Activated CD8-positive, alpha-beta memory T cell treated with anti-CD3 and anti-CD28 coated beads for 4 hours (primary cell): Measurements from ENCODE around the gene SLC7A10.

ENCODE experiments used
- DNase-seq, 2 donors: peaks; one replicate each; pipeline ENCODE4 v3.0.0-alpha.2; 2020; ENCODE audit warnings: low read depth in 2 of 2

Gene SLC7A10

DNA sequence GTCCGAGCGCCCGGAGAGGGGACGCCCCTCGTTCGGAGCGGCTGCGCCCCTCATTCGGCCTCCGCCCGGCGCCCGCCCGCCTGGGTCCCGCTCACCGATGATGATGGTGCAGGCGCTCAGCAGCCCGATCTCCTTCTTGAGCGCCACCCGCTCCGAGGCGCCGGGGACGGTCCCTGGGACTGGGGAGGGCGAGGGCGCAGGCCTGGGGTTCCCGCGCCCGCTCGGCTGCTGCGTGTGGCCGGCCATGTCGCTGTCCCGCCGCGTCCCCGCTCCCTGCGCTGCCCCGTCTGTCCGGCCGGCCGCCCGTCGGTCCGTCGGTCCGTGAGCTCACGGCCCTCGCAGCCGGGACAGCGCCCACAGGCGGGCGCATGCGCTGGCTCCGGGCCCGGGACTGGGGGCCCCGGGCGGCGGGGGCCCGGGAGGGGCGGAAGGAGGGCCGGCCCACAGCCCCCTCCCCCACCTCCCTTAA lies at the start of gene SLC7A10:
TSS of gene SLC7A10 (minus strand) at position 393 of the 469 bp plus-strand sequence. CDS start at position 246, 147 bp downstream.
- no peak for DNase-seq

DNA sequence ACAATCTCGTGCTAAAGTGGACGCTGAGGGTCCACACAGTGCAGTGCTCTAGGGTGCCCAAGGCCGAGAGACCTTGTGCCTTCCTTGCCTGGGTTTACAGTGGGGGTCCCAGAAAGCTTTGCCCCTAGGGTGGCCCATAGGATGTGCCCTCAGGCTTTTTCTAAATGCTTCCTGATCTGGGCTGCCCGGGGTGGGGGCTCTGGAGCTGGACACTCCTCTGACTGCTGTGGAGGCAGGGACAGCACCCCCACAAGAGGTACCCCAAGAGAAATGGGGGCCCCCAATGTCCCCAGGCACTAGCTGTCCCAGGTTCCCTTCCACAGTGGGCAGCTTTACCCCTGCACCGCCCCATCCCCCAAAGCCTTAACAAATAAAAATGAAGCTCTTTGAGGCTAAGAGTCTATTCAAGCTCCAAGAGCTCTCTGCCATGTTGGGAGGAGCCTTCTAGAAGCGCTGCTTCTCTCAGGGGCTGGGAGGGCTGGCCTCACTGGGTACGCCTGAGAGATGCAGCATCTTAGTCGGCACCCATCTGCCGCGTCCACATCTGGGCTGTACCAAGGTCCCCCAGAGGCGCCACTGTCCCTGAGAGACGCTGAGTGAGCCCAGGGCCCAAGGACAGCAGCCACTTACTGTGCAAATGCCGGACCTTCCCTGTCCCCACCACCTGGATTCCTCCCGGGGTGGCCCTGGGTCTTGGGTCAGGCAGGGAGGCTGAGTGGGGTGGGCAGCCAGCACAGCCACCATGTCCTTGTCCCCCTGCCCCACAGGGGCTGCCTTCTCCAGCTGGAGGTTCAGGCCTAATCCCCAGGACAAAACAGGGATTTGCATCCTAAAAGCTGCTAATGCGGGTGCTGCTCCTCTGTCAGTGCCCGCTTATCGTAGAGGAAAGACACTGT lies 49.3 kb upstream of the SLC7A10 start:
- DNase-seq = no peak

DNA sequence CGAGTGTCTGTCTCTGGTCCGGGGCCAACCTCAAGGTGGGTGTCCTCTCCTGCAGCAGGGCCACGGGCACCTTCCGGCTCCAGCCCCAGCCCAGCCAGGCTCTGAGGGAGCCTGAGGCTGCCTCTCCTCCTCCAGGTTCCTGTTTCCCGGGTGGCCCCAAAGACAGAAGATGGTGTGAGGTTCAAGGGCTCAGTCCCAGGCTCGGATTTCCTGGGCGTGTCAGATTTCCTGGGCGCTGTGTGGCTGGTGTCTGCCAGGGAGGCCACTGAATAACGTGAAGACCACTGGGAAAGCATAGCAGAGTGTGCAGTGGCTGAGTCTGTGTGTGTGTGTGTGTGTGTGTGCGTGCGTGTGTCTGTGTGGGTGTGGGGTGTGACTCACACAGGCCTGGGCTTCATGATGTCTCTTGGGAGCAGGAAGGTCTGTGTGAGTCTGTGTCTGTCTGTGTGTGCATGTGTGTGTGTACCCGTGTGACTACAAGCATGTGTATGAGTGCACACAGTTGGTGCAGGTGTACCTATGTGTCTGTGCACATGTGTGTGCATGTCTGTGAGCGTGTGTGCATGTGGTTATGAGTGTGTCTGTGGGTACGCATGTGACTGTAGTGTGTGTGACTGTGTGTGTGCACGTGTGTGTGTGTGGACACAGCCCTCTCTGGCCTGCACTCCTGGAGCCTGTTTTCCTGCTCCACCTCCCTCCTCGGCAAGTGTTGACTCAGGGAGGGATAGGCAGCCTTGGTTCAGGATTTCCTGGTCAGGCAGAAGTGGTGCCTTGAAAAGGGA lies 48.4 kb upstream of the SLC7A10 start:
- no peak for DNase-seq

DNA sequence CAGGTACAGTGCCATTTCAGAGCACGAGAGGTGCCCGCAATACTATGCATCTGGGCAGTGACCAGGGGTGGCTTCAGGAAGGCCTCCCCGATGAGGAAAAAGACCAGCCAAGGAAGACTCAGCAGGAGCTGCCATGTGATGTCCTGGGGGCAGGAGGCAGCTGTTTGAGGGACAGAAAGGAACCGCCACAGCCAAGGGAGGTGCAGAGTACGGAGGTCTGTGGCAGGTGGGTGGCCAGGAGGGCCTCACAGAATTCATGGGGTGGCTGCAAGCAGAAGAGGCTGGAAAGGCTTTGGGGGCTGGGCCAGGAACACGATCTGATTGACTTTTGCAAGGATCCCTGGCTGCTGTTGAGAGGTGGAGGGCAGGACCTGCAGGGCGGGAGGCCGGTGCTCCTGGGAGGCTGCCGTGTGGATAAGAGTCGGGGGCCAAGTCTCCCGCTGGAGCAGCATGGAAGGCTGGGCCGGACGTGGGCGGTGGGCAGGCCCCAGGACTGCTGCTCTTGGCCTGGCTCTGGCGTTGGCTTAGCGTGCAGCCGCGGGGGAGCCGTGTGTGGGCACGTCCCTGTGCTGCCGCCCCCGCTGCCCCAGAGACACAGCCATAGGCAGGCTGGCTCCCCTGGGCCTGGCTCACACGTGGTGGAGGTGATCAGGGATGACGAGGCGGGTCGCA lies 47.6 kb upstream of the SLC7A10 start:
- DNase-seq = no peak

DNA sequence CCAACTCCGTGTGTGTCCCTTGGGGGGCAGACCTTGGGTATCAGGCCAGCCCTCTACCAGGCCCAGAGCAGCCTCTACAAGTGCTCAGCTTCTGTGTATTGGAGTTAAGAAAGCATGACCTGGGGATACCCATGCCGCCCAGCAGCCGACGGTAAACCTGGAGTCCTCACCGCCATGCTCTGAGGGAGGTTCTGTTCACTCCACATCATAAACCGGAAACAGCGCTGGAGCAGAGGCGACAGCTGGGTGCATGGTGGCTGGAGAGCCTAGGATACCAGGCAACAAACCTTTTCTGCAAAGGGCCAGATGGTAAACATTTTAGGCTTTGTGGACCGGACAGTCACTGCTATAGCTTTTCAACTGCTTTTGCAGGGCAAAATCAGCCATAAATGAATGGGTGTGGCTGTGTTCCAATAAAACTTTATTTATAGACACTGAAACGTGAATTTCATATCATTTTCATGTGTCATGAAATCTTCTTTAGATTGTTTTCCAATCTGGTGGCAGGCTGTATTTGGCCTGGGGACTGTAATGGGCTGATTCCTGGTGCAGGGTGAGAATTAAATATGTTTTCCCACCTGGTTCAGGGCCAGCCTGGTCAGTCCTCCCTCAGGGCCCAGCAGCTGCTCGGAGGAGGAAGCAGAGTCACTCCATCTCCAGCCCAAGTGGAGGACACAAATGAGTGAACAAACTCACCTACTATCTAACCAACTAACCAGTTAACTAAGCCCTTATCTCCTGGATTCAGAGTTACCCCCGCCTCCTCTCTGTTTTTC lies 45.8 kb upstream of the SLC7A10 start:
- DNase-seq = no peak

DNA sequence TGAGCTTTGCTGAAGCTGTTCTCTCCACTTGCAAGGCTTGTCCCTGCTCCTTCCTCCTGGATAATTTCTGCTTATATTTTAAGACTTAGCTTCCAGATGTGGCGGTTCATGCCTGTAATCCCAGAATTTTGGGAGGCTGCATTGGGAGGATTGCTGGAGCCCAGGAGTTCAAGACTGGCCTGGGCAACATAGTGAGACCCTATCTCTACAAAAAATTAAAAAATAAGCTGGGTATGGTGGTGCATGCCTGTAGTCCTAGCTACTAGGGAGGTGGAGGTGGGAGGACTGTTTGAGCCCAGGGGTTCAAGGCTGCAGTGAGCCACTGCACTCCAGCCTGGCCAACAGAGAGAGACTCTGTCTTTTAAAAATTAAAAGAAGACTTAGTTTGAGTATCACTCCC lies 45.1 kb upstream of the SLC7A10 start:
- no peak for DNase-seq

DNA sequence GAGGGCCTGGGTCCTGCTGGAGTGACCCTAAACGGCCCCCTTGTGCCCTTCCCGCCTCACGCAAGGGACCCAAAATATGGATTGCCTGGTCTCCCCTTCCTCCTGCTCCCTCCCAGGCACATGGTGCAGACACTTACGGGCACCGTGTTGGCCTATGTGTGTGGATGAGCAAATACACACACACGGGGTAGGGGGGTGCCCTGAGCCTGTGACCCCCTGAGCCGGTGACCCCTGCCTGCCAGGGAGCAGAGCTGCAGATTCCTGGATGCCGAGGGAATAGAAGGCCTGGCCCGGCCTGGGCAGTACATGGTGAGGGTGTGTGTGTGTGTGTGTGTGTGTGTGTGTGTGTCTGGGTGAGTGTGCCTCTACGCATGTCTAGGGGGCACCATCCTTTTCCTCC lies 43.4 kb upstream of the SLC7A10 start:
- DNase-seq = no peak

DNA sequence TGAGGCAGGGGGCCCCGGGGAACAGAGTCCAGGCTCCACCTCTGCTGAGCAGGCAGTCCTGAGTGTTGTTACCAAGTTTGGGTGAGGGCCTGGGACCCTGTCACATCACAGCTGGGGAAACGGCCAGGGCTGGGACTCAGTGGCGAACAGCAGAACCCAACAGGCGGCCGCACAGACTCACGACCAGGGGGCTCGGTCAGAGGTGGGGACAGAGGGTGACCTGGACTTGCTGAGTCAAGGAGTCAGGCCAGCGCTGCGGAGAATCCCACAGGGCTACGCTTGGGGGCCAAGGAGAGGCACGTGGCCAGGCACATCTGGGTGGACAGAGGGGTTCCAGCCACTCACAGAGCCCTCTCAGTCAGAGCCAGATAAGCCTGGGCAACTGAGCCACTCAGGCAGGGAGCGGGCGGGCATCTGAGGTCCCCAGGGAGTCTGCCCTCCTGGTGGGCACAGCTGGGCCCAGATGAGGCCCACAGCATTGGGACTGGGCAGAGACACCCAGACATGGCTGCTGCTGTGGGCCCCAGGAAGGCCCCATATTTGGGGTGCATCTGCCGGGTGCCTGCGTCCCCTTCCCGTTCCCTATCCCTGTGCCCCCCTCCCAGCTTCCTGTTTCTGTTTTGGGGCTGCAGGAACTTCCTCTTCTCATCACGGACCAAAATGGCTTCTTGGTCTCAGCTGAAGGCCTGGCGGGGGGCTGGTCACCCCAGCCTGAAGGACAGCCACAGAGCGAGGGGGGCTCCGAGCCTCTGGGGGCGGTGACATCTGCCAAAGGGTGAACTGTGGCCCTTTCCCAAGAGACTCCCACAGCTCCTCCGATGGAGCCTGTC lies 42.7 kb upstream of the SLC7A10 start:
- DNase-seq = no peak

DNA sequence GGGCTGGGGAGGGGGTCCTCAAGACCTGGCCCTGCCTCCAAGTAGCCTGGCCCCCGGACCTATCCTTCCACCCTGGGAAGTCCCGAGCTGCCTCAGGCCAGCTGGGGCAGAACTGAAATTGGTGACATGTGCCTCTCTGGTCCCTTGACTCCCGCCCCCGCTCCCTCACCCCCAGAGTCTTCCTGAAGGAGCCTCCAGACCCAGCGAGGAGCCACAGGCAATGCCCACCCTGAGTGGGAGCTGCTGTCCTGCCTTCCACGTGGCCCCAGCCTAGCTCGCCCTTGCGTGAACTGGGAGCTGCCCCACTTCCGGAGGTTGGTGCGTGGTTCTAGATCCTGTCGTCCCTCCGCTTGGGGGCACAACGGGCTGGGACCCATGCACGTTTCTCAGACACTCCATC lies 42.1 kb upstream of the SLC7A10 start:
- no peak for DNase-seq

DNA sequence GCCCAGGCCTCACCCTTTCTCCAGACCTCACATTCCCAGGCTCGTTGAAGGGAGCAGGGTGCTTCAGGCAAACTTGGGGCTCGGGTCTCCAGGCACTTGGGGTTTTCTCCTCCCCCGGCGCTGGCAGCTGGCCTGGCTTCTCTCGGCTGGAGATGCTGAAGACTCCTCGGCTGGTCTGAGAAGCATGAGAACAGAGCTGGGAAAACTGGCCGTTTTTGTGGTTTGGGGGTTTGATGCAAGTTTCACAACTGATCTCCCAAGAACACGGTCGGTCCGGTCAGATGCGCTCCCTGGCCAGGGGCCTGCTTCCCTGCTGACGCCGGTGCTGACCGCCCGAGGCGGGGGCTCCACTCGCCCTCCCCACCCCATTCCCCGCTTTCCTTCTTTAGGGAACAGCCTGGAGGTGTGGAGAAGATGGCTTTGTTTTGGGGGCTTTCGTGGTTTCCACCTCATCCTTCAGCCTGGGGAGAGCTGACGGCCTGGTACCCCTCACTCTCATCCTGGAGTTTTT lies 41.4 kb upstream of the SLC7A10 start:
- no peak for DNase-seq

DNA sequence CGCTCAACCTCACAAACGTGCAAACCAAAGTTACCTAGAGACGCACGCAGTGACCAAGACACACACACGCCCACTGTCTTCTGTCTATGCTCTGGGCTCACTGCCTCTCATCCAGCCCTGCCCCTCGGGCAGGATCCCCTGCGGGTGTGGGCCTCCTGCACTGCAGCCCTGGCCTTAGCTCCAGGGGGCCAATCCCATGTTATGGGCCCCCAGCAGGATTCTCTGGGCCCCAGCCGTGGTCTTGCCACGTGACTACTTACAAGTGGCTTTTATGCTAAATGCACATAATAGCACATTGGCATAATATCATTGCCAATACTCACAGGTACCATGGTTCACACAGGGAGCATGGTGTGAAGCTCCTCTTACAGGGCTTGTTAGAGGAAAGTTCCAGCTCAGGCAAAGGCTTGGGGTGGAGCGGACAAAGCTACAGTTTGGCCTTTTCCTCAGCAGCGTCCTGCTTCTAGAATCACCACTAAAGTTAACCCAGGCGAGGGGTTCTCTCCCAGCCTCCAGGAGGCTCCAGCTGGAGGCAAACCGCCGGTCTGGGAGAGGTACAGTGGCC lies 39.3 kb upstream of the SLC7A10 start:
- DNase-seq = no peak

DNA sequence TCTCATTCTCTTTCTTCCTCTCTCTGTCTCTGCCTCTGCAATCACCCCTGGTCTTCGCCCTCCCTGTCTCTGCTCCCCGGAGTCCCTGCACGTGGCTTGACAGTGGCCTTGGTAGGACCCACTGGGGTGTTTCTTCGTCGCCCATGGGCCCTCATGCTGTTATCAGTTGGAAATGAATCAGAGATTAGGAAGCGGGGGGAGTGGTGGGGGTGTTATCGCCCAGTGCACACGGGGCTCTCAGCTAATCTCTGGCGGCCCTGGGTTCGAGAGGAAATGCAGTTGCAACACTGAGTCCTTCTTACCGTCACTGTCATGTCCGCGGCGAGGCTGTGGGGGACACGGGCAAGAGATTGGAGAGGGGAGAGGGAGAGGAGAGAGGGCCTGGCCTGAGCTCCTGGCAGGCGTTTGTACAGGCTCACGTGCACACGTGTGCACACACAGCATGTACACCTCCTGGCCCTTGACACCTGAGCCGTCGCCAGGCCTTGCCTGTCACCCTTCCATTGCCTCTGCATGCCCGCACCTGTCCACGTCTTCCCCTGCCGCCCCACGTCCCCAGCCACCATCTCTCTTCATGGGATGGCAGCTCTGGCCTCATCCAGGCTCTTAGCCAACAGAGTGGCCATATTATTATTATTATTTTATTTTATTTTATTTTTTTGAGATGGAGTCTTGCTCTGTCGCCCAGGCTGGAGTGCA lies 37.8 kb upstream of the SLC7A10 start:
- DNase-seq = no peak

DNA sequence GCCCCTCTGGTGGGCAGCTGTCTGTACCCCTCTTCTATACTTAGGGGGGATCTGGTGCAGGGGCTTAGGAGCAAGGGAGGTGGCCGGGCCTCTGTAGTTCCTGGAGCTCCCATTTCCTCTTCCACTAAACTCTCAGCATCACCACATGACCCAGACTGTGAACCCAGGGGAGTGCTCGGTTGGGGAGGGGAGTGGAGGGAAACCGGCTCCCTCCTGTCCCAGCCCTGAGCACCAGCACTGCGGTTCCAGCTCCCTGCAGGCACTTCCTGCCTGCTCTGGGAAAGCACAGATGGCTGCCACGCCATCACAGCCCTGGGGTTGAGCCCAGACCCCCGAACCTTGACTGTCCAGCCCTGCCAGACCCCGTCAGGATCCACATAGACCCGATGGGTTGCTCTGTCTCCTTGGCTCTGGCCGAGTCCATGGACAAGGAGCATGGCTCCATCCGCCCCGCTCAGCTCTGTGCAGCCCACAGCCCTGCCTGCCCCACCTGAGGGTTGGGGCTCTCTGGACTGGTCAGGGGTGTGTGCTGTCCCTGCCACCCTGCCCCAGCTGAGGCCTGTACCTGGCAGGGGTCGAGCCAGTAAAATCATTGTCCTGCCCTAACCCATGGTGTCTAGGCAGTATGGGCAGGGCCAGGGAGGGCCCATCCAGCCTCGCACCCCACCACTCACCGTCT lies 36.0 kb upstream of the SLC7A10 start:
- no peak for DNase-seq

DNA sequence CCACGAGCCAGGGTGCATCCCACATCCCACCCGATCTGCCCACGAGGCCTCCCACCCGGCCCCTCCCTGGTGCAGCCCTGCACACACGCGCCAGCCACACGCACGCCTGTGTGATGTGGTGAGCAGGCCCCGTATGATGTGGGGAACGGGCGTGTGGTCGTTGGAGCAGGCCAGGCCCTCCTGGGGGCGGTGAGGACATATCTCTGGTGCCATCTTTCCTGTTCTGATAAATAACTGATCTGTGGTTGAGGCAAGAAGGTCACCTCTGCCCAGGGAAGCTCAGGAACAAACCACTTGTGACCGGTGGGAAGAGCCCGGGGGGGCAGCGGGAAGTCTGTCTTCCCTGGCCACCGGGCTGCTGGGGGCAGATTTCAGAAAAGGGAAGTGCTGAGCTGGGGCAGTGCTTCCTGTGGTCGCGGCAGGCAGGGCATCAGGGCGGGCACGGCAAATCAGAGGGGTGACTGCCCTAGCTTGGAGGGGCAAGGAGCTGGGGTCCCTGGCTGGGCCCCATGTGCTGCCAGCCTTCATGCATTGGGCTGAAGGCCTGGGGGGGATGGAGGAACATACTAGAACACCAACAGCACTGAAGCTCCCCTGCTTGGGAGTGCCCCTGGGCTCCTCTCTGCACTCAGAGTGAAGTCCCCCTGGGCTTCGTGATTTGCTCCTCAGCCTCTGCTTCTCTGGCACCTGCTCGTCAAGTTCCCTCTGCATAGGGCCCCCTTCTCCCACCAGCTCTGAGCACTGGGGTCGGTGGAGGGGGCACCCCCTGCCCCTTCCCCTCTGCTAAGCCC lies 35.2 kb upstream of the SLC7A10 start:
- no peak for DNase-seq

DNA sequence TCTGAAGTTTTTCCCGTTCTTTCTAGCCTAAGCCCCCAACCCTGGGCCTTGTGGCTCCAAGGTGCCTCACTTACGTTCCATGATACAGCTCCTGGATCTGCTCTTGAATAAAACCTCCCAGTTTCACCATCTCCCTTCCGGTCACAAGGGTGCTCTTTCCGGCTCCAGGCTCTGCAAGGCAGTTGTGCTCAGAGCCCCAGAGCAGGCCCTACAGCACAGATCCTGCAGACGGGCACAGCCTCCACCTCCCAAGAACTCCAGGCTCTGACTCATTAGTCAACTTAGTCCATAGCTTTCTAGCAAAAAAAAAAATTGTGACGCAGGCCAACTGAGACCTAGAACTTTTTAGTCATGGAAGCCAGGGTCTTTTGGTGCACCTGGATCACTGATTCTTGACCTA lies 33.9 kb upstream of the SLC7A10 start:
- no peak for DNase-seq

DNA sequence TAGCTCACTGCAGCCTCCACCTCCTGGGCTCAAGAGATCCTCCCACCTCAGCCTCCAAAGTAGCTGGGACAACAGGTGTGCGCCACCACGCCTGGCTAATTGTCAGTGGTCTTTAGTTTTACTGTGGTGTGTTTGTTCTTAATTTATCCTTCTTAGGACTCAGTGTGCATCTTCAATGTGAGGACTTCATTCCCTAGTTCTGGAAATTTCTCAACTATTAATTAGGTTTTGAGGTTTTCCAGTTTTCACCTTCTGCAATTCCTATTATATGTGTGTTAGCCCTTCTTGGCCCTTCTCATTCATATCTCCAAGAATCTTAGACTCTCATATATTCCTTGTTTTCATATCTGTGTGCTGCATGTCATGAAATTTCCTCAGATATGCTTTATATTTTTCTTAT lies 32.2 kb upstream of the SLC7A10 start:
- DNase-seq = no peak

DNA sequence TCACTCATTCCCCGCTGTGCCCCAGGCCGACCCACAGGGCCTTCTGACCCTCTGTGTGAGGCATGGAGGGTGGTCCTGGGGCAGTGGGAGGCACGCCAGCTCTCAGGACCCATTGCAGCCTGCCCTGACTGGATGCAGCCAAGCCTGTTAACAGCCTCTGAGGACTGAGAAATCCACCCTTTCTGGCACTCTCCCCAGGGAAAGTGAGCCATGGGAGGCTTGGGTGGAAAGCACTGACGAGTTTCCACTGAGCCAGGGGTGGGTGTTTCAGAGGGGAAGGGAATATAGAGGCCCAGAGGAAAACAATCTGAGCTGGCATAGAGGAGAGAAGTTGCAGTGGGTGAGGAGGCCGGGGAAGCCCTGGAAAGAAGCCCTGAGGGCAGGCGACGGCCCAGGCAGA lies 30.6 kb upstream of the SLC7A10 start:
- no peak for DNase-seq

DNA sequence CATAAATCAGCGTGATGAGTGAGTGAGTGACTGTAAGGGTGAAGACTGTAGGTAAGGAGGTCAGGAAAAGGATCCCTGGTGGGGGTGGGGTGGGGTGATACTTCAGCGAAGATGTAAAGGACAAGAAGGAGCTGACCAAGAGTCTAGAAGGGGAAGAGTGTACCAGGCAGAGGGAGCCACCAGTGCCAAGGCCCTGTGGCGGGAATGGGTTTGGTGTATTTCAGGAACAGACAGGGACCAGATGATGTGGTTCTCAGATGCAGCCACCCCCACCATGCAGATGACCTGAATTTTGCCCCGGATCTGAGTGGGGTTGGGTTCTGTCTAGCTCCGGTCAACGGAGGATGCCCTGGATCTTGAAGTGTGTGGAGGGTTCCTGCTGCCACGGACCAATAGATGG lies 30.1 kb upstream of the SLC7A10 start:
- no peak for DNase-seq
